ENCODE results near the gene JPT2. TPM values are rescaled to one million over a fixed set of nuclear protein-coding genes. Genes with fewer than 3 reads are reported as not detected.

The JPT2 gene
- total and polyA plus RNA-seq, 10 of the 15 experiments (the other 5 are each of a cell fraction or from before 2014, with no cell fraction given) = 11.7 to 78.4 (median 48.4) TPM

GRCh38 chr16:1677339-1677738 is 740 bp upstream of the JPT2 start:
- Histone ChIP-seq H2AFZ (ENCODE audit: control insufficient read depth, low read depth, low read length) (no peak overlapping the region), H3K9ac (ENCODE audit: control insufficient read depth, insufficient read depth, low read length) (no peak overlapping the region), H3K4me1 (ENCODE audit: control insufficient read depth, insufficient read depth, low read length) (no peaks in the 10 kb centered on the region; the same call in 1 of the 2 replicates), H3K27ac (ENCODE audit: control insufficient read depth, insufficient read depth) (no peak overlapping the region), H3K4me2 (ENCODE audit: control insufficient read depth, insufficient read depth) (peak overlapping the region; percentile 74), H3K27me3 (replicated peaks in 1 of 2; ENCODE audit: control insufficient read depth in 2 of 2, insufficient read depth in 2 of 2, low read length in 1 of 2) (no peaks in the 10 kb centered on the region), H3K36me3 (ENCODE audit: control insufficient read depth in 2 of 2, insufficient read depth in 2 of 2, low read length in 1 of 2) (peaks cover 3 to 10% of the 10 kb centered on the region in 2 experiments; a peak in 3 of 4 replicates), H3K9me3 (replicated peaks; ENCODE audit: control insufficient read depth, insufficient read depth, low read length) (no peaks in the 10 kb centered on the region), H4K20me1 (ENCODE audit: control insufficient read depth, insufficient read depth) (no peaks in the 10 kb centered on the region), H3K4me3 (no peak overlapping the region), H3K79me2 (ENCODE audit: control insufficient read depth, insufficient read depth, low read length) (peaks cover 36% of the 10 kb centered on the region)
- DNase-seq (ENCODE audit: low read depth, low spot score) (no peak), FAIRE-seq (no peak), ATAC-seq (no peak)
- ChIA-PET SMC1A (ENCODE audit: uncharacterized antibody, unreplicated experiment) (interaction anchor here (1.1 kb wide), 1 partner anchor 25 kb away, joined by 3 read pairs; no protein-coding TSS in a partner anchor), RAD21 (ENCODE audit: unreplicated experiment) (interaction anchor here (0.8 to 1.7 kb wide), 5 partner anchors 28 to 105 kb away, joined by 3 to 15 read pairs (median 4); partner anchors contain the start of genes MAPK8IP3, NUBP2 and SPSB3), CTCF (interaction anchor here (0.9 to 1.8 kb wide), 5 partner anchors 26 to 105 kb away, joined by 3 to 14 read pairs (median 4); partner anchors contain the start of genes MAPK8IP3, NUBP2 and SPSB3), POLR2A (interaction anchor here (0.5 to 2.0 kb wide), 7 partner anchors 29 to 314 kb away, joined by 3 to 15 read pairs (median 4); partner anchors contain the start of genes IFT140, MAPK8IP3, NUBP2 and SPSB3)
- no TSS peak for BruUV-seq (replicated peaks)
- 95% methylated on average over 16 of the region's 18 CpGs for WGBS (ENCODE audit: insufficient coverage, insufficient replicate concordance, low lambda C conversion rate, missing lambda C conversion rate)
- in situ Hi-C loops (cut with MboI) (no loop called here), intact Hi-C loops (cut with micrococcal nuclease; ENCODE audit: unreplicated experiment) (loop anchor here (5.0 kb wide), 1 partner anchor 65 kb away; the partner anchor contains the start of genes CRAMP1 and IFT140)
- TF ChIP-seq, protein P1, sequence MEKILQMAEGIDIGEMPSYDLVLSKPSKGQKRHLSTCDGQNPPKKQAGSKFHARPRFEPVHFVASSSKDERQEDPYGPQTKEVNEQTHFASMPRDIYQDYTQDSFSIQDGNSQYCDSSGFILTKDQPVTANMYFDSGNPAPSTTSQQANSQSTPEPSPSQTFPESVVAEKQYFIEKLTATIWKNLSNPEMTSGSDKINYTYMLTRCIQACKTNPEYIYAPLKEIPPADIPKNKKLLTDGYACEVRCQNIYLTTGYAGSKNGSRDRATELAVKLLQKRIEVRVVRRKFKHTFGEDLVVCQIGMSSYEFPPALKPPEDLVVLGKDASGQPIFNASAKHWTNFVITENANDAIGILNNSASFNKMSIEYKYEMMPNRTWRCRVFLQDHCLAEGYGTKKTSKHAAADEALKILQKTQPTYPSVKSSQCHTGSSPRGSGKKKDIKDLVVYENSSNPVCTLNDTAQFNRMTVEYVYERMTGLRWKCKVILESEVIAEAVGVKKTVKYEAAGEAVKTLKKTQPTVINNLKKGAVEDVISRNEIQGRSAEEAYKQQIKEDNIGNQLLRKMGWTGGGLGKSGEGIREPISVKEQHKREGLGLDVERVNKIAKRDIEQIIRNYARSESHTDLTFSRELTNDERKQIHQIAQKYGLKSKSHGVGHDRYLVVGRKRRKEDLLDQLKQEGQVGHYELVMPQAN (conservative IDR thresholded peaks at IDR 0.05) = no peak
- TF ChIP-seq IRF3 (IDR thresholded peaks at IDR 0.05) = no peak
- no peak for TF ChIP-seq GABPA (IDR thresholded peaks at IDR 0.05; ENCODE audit: low read depth)
- TF ChIP-seq ZNF592 (IDR thresholded peaks at IDR 0.05) = no peak
- TF ChIP-seq, protein P2, sequence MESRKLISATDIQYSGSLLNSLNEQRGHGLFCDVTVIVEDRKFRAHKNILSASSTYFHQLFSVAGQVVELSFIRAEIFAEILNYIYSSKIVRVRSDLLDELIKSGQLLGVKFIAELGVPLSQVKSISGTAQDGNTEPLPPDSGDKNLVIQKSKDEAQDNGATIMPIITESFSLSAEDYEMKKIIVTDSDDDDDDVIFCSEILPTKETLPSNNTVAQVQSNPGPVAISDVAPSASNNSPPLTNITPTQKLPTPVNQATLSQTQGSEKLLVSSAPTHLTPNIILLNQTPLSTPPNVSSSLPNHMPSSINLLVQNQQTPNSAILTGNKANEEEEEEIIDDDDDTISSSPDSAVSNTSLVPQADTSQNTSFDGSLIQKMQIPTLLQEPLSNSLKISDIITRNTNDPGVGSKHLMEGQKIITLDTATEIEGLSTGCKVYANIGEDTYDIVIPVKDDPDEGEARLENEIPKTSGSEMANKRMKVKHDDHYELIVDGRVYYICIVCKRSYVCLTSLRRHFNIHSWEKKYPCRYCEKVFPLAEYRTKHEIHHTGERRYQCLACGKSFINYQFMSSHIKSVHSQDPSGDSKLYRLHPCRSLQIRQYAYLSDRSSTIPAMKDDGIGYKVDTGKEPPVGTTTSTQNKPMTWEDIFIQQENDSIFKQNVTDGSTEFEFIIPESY (IDR thresholded peaks at IDR 0.05) = no peak
- TF ChIP-seq SUPT20H (IDR thresholded peaks at IDR 0.05; ENCODE audit: borderline replicate concordance, control insufficient read depth, low read depth, low read length) = no peak
- no peak for TF ChIP-seq RAD21 (IDR thresholded peaks at IDR 0.05; ENCODE audit: insufficient read depth, low read depth, low read length)
- TF ChIP-seq EED (IDR thresholded peaks at IDR 0.05; ENCODE audit: low read depth) = no peak
- TF ChIP-seq TBL1XR1 (IDR thresholded peaks at IDR 0.05; ENCODE audit: low read depth, low read length) = no peak
- TF ChIP-seq, protein P3, sequence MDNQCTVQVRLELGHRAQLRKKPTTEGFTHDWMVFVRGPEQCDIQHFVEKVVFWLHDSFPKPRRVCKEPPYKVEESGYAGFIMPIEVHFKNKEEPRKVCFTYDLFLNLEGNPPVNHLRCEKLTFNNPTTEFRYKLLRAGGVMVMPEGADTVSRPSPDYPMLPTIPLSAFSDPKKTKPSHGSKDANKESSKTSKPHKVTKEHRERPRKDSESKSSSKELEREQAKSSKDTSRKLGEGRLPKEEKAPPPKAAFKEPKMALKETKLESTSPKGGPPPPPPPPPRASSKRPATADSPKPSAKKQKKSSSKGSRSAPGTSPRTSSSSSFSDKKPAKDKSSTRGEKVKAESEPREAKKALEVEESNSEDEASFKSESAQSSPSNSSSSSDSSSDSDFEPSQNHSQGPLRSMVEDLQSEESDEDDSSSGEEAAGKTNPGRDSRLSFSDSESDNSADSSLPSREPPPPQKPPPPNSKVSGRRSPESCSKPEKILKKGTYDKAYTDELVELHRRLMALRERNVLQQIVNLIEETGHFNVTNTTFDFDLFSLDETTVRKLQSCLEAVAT (IDR thresholded peaks at IDR 0.05) = no peak; the same call in 1 of the 2 replicates
- TF ChIP-seq STAT1 (conservative IDR thresholded peaks at IDR 0.05) = no peak
- no peak for TF ChIP-seq JUND (IDR thresholded peaks at IDR 0.05; ENCODE audit: low read depth, low read length)
- no peak for TF ChIP-seq IRF4 (IDR thresholded peaks at IDR 0.05; ENCODE audit: low read depth, low read length)
